Measurements from ENCODE around the gene CBX6. TPM values are rescaled to one million over a fixed set of nuclear protein-coding genes. Genes with fewer than 3 reads are reported as not detected.

Gene CBX6
- polyA plus RNA-seq, 4 donors: 1.1 to 16.0 (median 9.5) TPM

- FAIRE-seq (no peak), DNase-seq (no peak)
- Histone ChIP-seq H3K36me3 (ENCODE audit: control insufficient read depth in 3 of 3, insufficient read depth in 2 of 3, low read depth in 1 of 3, low read length in 3 of 3) (peaks cover 0 to 3% (median 0%) of the 10 kb centered on the region in 3 donors), H3K4me1 (ENCODE audit: control insufficient read depth in 3 of 3, insufficient read depth in 2 of 3, low read depth in 1 of 3, low read length in 2 of 3) (no peaks in the 10 kb centered on the region), H3K27ac (ENCODE audit: low read depth in 1 of 3, low read length in 2 of 3) (no peak overlapping the region), H3K27me3 (ENCODE audit: control insufficient read depth in 3 of 3, insufficient read depth in 3 of 3, low read length in 3 of 3) (no peaks in the 10 kb centered on the region), H3K9me3 (ENCODE audit: control insufficient read depth in 2 of 2, insufficient read depth in 1 of 2, low read depth in 1 of 2, low read length in 1 of 2) (no peaks in the 10 kb centered on the region), H3K4me3 (ENCODE audit: low read depth in 1 of 3, low read length in 3 of 3) (no peak overlapping the region)
- WGBS, 3 donors: 70 to 91% (median 78%) methylated on average over 2 of the region's 2 CpGs
Observed at GRCh38 chr22:38823637-38824036, 48.4 kb downstream of the CBX6 start.

- FAIRE-seq (no peak), DNase-seq (no peak)
- WGBS, 3 donors: 85 to 90% (median 87%) methylated on average over 4 of the region's 4 CpGs
- H3K4me3 ChIP-seq (ENCODE audit: low read depth in 1 of 3, low read length in 3 of 3): no peak overlapping the region
- no peak overlapping the region for H3K27ac ChIP-seq (ENCODE audit: low read depth in 1 of 3, low read length in 2 of 3)
- H3K9me3 ChIP-seq (ENCODE audit: control insufficient read depth in 2 of 2, insufficient read depth in 1 of 2, low read depth in 1 of 2, low read length in 1 of 2): no peaks in the 10 kb centered on the region
- no peaks in the 10 kb centered on the region for H3K27me3 ChIP-seq (ENCODE audit: control insufficient read depth in 3 of 3, insufficient read depth in 3 of 3, low read length in 3 of 3)
- no peaks in the 10 kb centered on the region for H3K4me1 ChIP-seq (ENCODE audit: control insufficient read depth in 3 of 3, insufficient read depth in 2 of 3, low read depth in 1 of 3, low read length in 2 of 3)
- peaks cover 0 to 3% (median 0%) of the 10 kb centered on the region in 3 donors for H3K36me3 ChIP-seq (ENCODE audit: control insufficient read depth in 3 of 3, insufficient read depth in 2 of 3, low read depth in 1 of 3, low read length in 3 of 3)
Observed at GRCh38 chr22:38823076-38823475, 48.9 kb downstream of the CBX6 start.

GRCh38 chr22:38820020-38820419 is 52.0 kb downstream of the CBX6 start:
- Histone ChIP-seq H3K4me1 (ENCODE audit: control insufficient read depth in 3 of 3, insufficient read depth in 2 of 3, low read depth in 1 of 3, low read length in 2 of 3) (no peaks in the 10 kb centered on the region), H3K36me3 (ENCODE audit: control insufficient read depth in 3 of 3, insufficient read depth in 2 of 3, low read depth in 1 of 3, low read length in 3 of 3) (peaks cover 0 to 3% (median 0%) of the 10 kb centered on the region in 3 donors), H3K27ac (ENCODE audit: low read depth in 1 of 3, low read length in 2 of 3) (no peak overlapping the region), H3K27me3 (ENCODE audit: control insufficient read depth in 3 of 3, insufficient read depth in 3 of 3, low read length in 3 of 3) (no peaks in the 10 kb centered on the region), H3K9me3 (ENCODE audit: control insufficient read depth in 2 of 2, insufficient read depth in 1 of 2, low read depth in 1 of 2, low read length in 1 of 2) (no peaks in the 10 kb centered on the region), H3K4me3 (ENCODE audit: low read depth in 1 of 3, low read length in 3 of 3) (no peak overlapping the region)
- FAIRE-seq (no peak), DNase-seq (no peak)
- WGBS, 3 donors: 74 to 82% (median 75%) methylated on average over 8 of the region's 8 CpGs

GRCh38 chr22:38819387-38819940 is 52.6 kb downstream of the CBX6 start:
- peaks cover 0 to 3% (median 0%) of the 10 kb centered on the region in 3 donors for H3K36me3 ChIP-seq (ENCODE audit: control insufficient read depth in 3 of 3, insufficient read depth in 2 of 3, low read depth in 1 of 3, low read length in 3 of 3)
- H3K27me3 ChIP-seq (ENCODE audit: control insufficient read depth in 3 of 3, insufficient read depth in 3 of 3, low read length in 3 of 3): no peaks in the 10 kb centered on the region
- no peaks in the 10 kb centered on the region for H3K4me1 ChIP-seq (ENCODE audit: control insufficient read depth in 3 of 3, insufficient read depth in 2 of 3, low read depth in 1 of 3, low read length in 2 of 3)
- FAIRE-seq (no peak), DNase-seq (no peak)
- no peak overlapping the region for H3K27ac ChIP-seq (ENCODE audit: low read depth in 1 of 3, low read length in 2 of 3)
- H3K4me3 ChIP-seq (ENCODE audit: low read depth in 1 of 3, low read length in 3 of 3): no peak overlapping the region
- no peaks in the 10 kb centered on the region for H3K9me3 ChIP-seq (ENCODE audit: control insufficient read depth in 2 of 2, insufficient read depth in 1 of 2, low read depth in 1 of 2, low read length in 1 of 2)
- WGBS, 3 donors: 77 to 79% (median 78%) methylated on average over 10 of the region's 10 CpGs

- no peak overlapping the region for H3K27ac ChIP-seq (ENCODE audit: low read depth in 1 of 3, low read length in 2 of 3)
- H3K4me3 ChIP-seq (ENCODE audit: low read depth in 1 of 3, low read length in 3 of 3): no peak overlapping the region
- no peaks in the 10 kb centered on the region for H3K4me1 ChIP-seq (ENCODE audit: control insufficient read depth in 3 of 3, insufficient read depth in 2 of 3, low read depth in 1 of 3, low read length in 2 of 3)
- DNase-seq (no peak), FAIRE-seq (no peak)
- H3K9me3 ChIP-seq (ENCODE audit: control insufficient read depth in 2 of 2, insufficient read depth in 1 of 2, low read depth in 1 of 2, low read length in 1 of 2): no peaks in the 10 kb centered on the region
- no peaks in the 10 kb centered on the region for H3K36me3 ChIP-seq (ENCODE audit: control insufficient read depth in 3 of 3, insufficient read depth in 2 of 3, low read depth in 1 of 3, low read length in 3 of 3)
- H3K27me3 ChIP-seq (ENCODE audit: control insufficient read depth in 3 of 3, insufficient read depth in 3 of 3, low read length in 3 of 3): peaks cover 0 to 2% (median 0%) of the 10 kb centered on the region in 3 donors
- WGBS, 3 donors: 73 to 86% (median 75%) methylated on average over 6 of the region's 6 CpGs
Observed at GRCh38 chr22:38817196-38817595, 54.8 kb downstream of the CBX6 start.

GRCh38 chr22:38815842-38816241 is 56.2 kb downstream of the CBX6 start:
- DNase-seq (no peak), FAIRE-seq (no peak)
- peaks cover 0 to 6% (median 0%) of the 10 kb centered on the region in 3 donors for H3K27me3 ChIP-seq (ENCODE audit: control insufficient read depth in 3 of 3, insufficient read depth in 3 of 3, low read length in 3 of 3)
- H3K36me3 ChIP-seq (ENCODE audit: control insufficient read depth in 3 of 3, insufficient read depth in 2 of 3, low read depth in 1 of 3, low read length in 3 of 3): no peaks in the 10 kb centered on the region
- no peaks in the 10 kb centered on the region for H3K9me3 ChIP-seq (ENCODE audit: control insufficient read depth in 2 of 2, insufficient read depth in 1 of 2, low read depth in 1 of 2, low read length in 1 of 2)
- H3K4me1 ChIP-seq (ENCODE audit: control insufficient read depth in 3 of 3, insufficient read depth in 2 of 3, low read depth in 1 of 3, low read length in 2 of 3): no peaks in the 10 kb centered on the region
- H3K27ac ChIP-seq (ENCODE audit: low read depth in 1 of 3, low read length in 2 of 3): no peak overlapping the region
- H3K4me3 ChIP-seq (ENCODE audit: low read depth in 1 of 3, low read length in 3 of 3): no peak overlapping the region
- WGBS, 3 donors: 43 to 49% (median 47%) methylated on average over 1 of the region's 1 CpG

Other genes starting within 250 kb of the CBX6 start
- under 1 TPM in 2 of 4 donors, not detected in 2; 0.36 to 0.71 TPM for gene FAM227A, start 215.8 kb downstream of the CBX6 start, polyA plus RNA-seq
- 10 to 100 TPM; 17.3 to 39.4 (median 31.9) TPM for gene CBY1, start 215.6 kb downstream of the CBX6 start, polyA plus RNA-seq
- gene TOMM22, start 190.3 kb downstream of the CBX6 start, polyA plus RNA-seq: 10 to 100 TPM; 42.5 to 82.5 (median 52.0) TPM
- gene JOSD1, start 171.3 kb downstream of the CBX6 start, polyA plus RNA-seq: 10 to 100 TPM; 34.6 to 90.5 (median 56.4) TPM
- 10 to 100 TPM; 13.0 to 60.5 (median 24.0) TPM for gene GTPBP1, start 166.3 kb downstream of the CBX6 start, polyA plus RNA-seq
- 10 to 100 TPM; 19.0 to 94.2 (median 43.4) TPM for gene SUN2, start 116.2 kb downstream of the CBX6 start, polyA plus RNA-seq
- 10 to 100 TPM in 2 of 4 donors, 1 to 10 TPM in 2; 9.2 to 17.4 (median 12.8) TPM for gene DNAL4, start 78.1 kb downstream of the CBX6 start, polyA plus RNA-seq
- 1 to 10 TPM in 2 of 4 donors, under 1 TPM in 2; 0.22 to 5.3 (median 2.2) TPM for gene NPTXR, start 28.2 kb downstream of the CBX6 start, polyA plus RNA-seq
- under 1 TPM in 3 of 4 donors, not detected in 1; 0.13 to 0.81 (median 0.37) TPM for gene APOBEC3A, start 85.4 kb upstream of the CBX6 start, polyA plus RNA-seq
- 1 to 10 TPM; 3.5 to 5.8 (median 4.6) TPM for gene APOBEC3B, start 110.1 kb upstream of the CBX6 start, polyA plus RNA-seq
- gene APOBEC3C, start 142.0 kb upstream of the CBX6 start, polyA plus RNA-seq: 10 to 100 TPM in 2 of 4 donors, 1 to 10 TPM in 2; 2.2 to 16.3 (median 11.2) TPM
- 1 to 10 TPM in 3 of 4 donors, not detected in 1; 1.1 to 2.9 (median 2.4) TPM for gene APOBEC3D, start 148.9 kb upstream of the CBX6 start, polyA plus RNA-seq
- 1 to 10 TPM; 3.1 to 4.4 (median 3.6) TPM for gene APOBEC3F, start 168.6 kb upstream of the CBX6 start, polyA plus RNA-seq
- gene APOBEC3G, start 205.1 kb upstream of the CBX6 start, polyA plus RNA-seq: 1 to 10 TPM; 1.3 to 8.0 (median 5.9) TPM
- gene APOBEC3H, start 225.0 kb upstream of the CBX6 start, polyA plus RNA-seq: under 1 TPM in 2 of 4 donors, not detected in 2; 0.12 to 0.22 TPM

Measured in small intestine (tissue), 7 donors.